GM12878 (cell line): Measurements from ENCODE around the gene PLD5. TPM values are rescaled to one million over a fixed set of nuclear protein-coding genes. Genes with fewer than 3 reads are reported as not detected.
"Not testable (repeated sequence)": the region's sequence is repeated elsewhere in the genome, so short reads cannot be mapped to it uniquely, and the experiment has no call there.

Experiments
- ATAC-seq: fragments of 200-7000 bp; cut with Tn5 transposase; 3 replicates; pipeline ENCODE4 v1.9.1; 2020; ENCODE audit warnings: mild to moderate bottlenecking, moderate library complexity
- BruUV-seq: library from RNA; stranded (reverse); fragments of 400-500 nt; replicated peaks from 2 replicates; lab custom pipeline; 2021; lab: Mats Ljungman, UMichigan
- CTCF ChIA-PET: fragments of 300-600 bp; sonication (Branson Sonifier 250); formaldehyde crosslinking; extraction: SDS; loops from one replicate; lab custom pipeline; 2021; ENCODE audit warnings: inconsistent platforms; lab: Yijun Ruan, JAX
- POLR2A ChIA-PET: fragments of 350-600 bp; formaldehyde crosslinking; extraction: SDS; loops from one replicate; lab custom pipeline; 2021; ENCODE audit warnings: inconsistent platforms; lab: Charles Lee
- RAD21 ChIA-PET: fragments of 300-600 bp; sonication (Branson Sonifier 250); formaldehyde crosslinking; loops from one replicate; lab custom pipeline; 2023; ENCODE audit warnings: antibody characterized with exemption; ENCODE audit not compliant: unreplicated experiment; lab: Charles Lee
- SMC1A ChIA-PET: fragments of 300-600 bp; sonication (Branson Sonifier 250); formaldehyde crosslinking; loops from one replicate; lab custom pipeline; 2023; ENCODE audit not compliant: unreplicated experiment, uncharacterized antibody; lab: Charles Lee
- DNase-seq: peaks from one replicate; pipeline ENCODE4 v3.0.0-alpha.2; 2011; ENCODE audit warnings: low read depth, low spot score
- FAIRE-seq: peaks from 3 replicates; lab custom pipeline; 2011; peaks lifted over from hg19 to GRCh38; lab: Jason Lieb, UNC
- H2AFZ ChIP-seq: 2 replicates; pipeline ENCODE4 v1.6.0; 2011; ENCODE audit warnings: low read depth, low read length, control low read depth; ENCODE audit not compliant: control insufficient read depth
- H3K27ac ChIP-seq: 2 replicates; pipeline ENCODE4 v1.5.1; 2011; ENCODE audit warnings: control low read depth; ENCODE audit not compliant: control insufficient read depth, insufficient read depth
- H3K27me3 ChIP-seq, 2 experiments: replicated peaks in 1 of 2; 2 replicates each; pipeline versions ENCODE4 v1.6.0 to v1.6.1; 2011; ENCODE audit warnings: low read length in 1 of 2; ENCODE audit not compliant: control insufficient read depth in 2 of 2, insufficient read depth in 2 of 2
- H3K36me3 ChIP-seq, 2 experiments: 2 replicates each; pipeline ENCODE4 v1.5.1; 2011; ENCODE audit warnings: low read length in 1 of 2; ENCODE audit not compliant: control insufficient read depth in 2 of 2, insufficient read depth in 2 of 2
- H3K4me1 ChIP-seq: 2 replicates; pipeline ENCODE4 v1.6.1; 2011; ENCODE audit warnings: mild to moderate bottlenecking, low read length, moderate library complexity, mixed read lengths; ENCODE audit not compliant: control insufficient read depth, insufficient read depth
- H3K4me2 ChIP-seq: 2 replicates; pipeline ENCODE4 v1.6.0; 2011; ENCODE audit warnings: control low read depth; ENCODE audit not compliant: control insufficient read depth, insufficient read depth
- H3K4me3 ChIP-seq: fragments of 200-600 bp; sonication (generic); 2 replicates; pipeline ENCODE4 v1.5.1; 2016
- H3K79me2 ChIP-seq: 2 replicates; pipeline ENCODE4 v1.6.0; 2011; ENCODE audit warnings: low read length; ENCODE audit not compliant: control insufficient read depth, insufficient read depth
- H3K9ac ChIP-seq: 2 replicates; pipeline ENCODE4 v1.8.0; 2011; ENCODE audit warnings: low read length, control low read depth, mixed read lengths; ENCODE audit not compliant: control insufficient read depth, insufficient read depth
- H3K9me3 ChIP-seq: replicated peaks from 3 replicates; pipeline ENCODE4 v1.5.1; 2011; ENCODE audit warnings: mild to moderate bottlenecking, low read length; ENCODE audit not compliant: control insufficient read depth, insufficient read depth
- H4K20me1 ChIP-seq: 2 replicates; pipeline ENCODE4 v1.6.0; 2011; ENCODE audit not compliant: control insufficient read depth, insufficient read depth
- BMI1 ChIP-seq: fragments of 450-650 bp; IDR thresholded peaks from 2 replicates; pipeline ENCODE4 v1.6.1; 2016; ENCODE audit warnings: mild to moderate bottlenecking, moderate library complexity, borderline replicate concordance
- CBFB ChIP-seq: IDR thresholded peaks from 2 replicates; pipeline ENCODE4 v1.6.1; 2016; ENCODE audit warnings: antibody characterized with exemption, low read depth
- CHD1 ChIP-seq: IDR thresholded peaks from 2 replicates; pipeline ENCODE4 v1.6.1; 2012; ENCODE audit warnings: low read depth, low read length, improper control_type of control experiment
- CTCF ChIP-seq, 3 experiments: IDR thresholded peaks in 2 of 3; conservative IDR thresholded peaks in 1 of 3; 2 replicates each; pipeline ENCODE4 v1.5.1; 2011; ENCODE audit warnings: low read depth in 3 of 3, low read length in 3 of 3, mild to moderate bottlenecking in 3 of 3, control low read depth in 2 of 3, moderate library complexity in 2 of 3, inconsistent platforms in 1 of 3, mixed read lengths in 1 of 3; ENCODE audit not compliant: control insufficient read depth in 2 of 3, insufficient read depth in 1 of 3; ENCODE audit errors: extremely low read depth in 1 of 3
- ETV6 ChIP-seq, 2 experiments: fragments of 450-650 bp in 1 of 2; IDR thresholded peaks in 1 of 2; conservative IDR thresholded peaks in 1 of 2; 2 replicates each; pipeline ENCODE4 v1.6.1; 2014; ENCODE audit warnings: antibody characterized with exemption in 1 of 2, borderline replicate concordance in 1 of 2, low read depth in 1 of 2, mild to moderate bottlenecking in 1 of 2, moderate library complexity in 1 of 2
- JUND ChIP-seq: IDR thresholded peaks from 2 replicates; pipeline ENCODE4 v1.6.1; 2012; ENCODE audit warnings: low read depth, mild to moderate bottlenecking, low read length, improper control_type of control experiment, moderate library complexity
- POLR2AphosphoS2 ChIP-seq: IDR thresholded peaks from 2 replicates; pipeline ENCODE4 v1.6.1; 2011; ENCODE audit warnings: low read depth, mild to moderate bottlenecking, low read length, improper control_type of control experiment, moderate library complexity
- RAD21 ChIP-seq: IDR thresholded peaks from 2 replicates; pipeline ENCODE4 v1.6.1; 2011; ENCODE audit warnings: mild to moderate bottlenecking, low read depth, low read length, moderate library complexity; ENCODE audit not compliant: insufficient read depth
- RAD51 ChIP-seq: fragments of 450-650 bp; IDR thresholded peaks from 2 replicates; pipeline ENCODE4 v1.6.1; 2016; ENCODE audit warnings: moderate library complexity, mild to moderate bottlenecking, inconsistent platforms
- TBL1XR1 ChIP-seq: IDR thresholded peaks from 2 replicates; pipeline ENCODE4 v1.6.1; 2012; ENCODE audit warnings: low read depth, low read length, improper control_type of control experiment
- TCF3 ChIP-seq: IDR thresholded peaks from 2 replicates; pipeline ENCODE4 v1.6.1; 2012; ENCODE audit warnings: low read depth, mild to moderate bottlenecking, low read length, borderline replicate concordance; ENCODE audit not compliant: insufficient read depth
- YY1 ChIP-seq: IDR thresholded peaks from 2 replicates; pipeline ENCODE4 v1.6.1; 2011; ENCODE audit warnings: low read depth, mild to moderate bottlenecking, low read length
- ZNF622 ChIP-seq: fragments of 450-650 bp; IDR thresholded peaks from 2 replicates; pipeline ENCODE4 v1.6.1; 2017; ENCODE audit warnings: mild to moderate bottlenecking, inconsistent platforms
- WGBS: methylation state at CpG from one replicate; pipeline ENCODE4 v1.1.6; 2016; ENCODE audit warnings: low lambda C conversion rate; ENCODE audit not compliant: insufficient replicate concordance, insufficient coverage; ENCODE audit errors: missing lambda C conversion rate; 5-methylcytosine and 5-hydroxymethylcytosine counted together
- in situ Hi-C: fragments of 300-500 bp; cut with MboI; formaldehyde crosslinking; loops from 9 replicates; pipeline ENCODE4 v1.14.3; 2018; ENCODE audit warnings: mixed read lengths
- intact Hi-C: fragments of 100-400 bp; cut with micrococcal nuclease; formaldehyde crosslinking; loops from one replicate; pipeline ENCODE4 v1.14.2; 2022; ENCODE audit not compliant: unreplicated experiment
- polyA plus RNA-seq, 11 experiments: library from polyadenylated mRNA; depleted of rRNA in 4 of 11; unstranded in 6 of 11; stranded (reverse) in 5 of 11; fragments of >200 nt; fragmentation: Nextera tagmentation in 4 of 11; fragmentation: Illumina TruSeq in 1 of 11; extraction: Ambion mirVana in 4 of 11; extraction: Trizol in 1 of 11; gene quantifications; 1 replicate in 1 of 11; 2 replicates in 10 of 11; pipeline versions ENCODE4 v1.2.1 to v1.2.3, GENCODE V29; 2011 to 2016; ENCODE audit warnings: inconsistent platforms in 2 of 11, missing spikeins in 2 of 11, low read depth in 1 of 11
- total RNA-seq, 4 experiments: library from RNA; depleted of rRNA in 3 of 4; stranded (reverse); fragments of >200 nt in 3 of 4; fragmentation: Illumina TruSeq in 1 of 4; extraction: Trizol in 1 of 4; gene quantifications; 2 replicates each; pipeline versions ENCODE4 v1.2.1 to v1.2.3, GENCODE V29; 2013 to 2021

PLD5 gene
- total and polyA plus RNA-seq, 10 of the 15 experiments (the other 5 are each of a cell fraction or from before 2014, with no cell fraction given), result not detected

DNA sequence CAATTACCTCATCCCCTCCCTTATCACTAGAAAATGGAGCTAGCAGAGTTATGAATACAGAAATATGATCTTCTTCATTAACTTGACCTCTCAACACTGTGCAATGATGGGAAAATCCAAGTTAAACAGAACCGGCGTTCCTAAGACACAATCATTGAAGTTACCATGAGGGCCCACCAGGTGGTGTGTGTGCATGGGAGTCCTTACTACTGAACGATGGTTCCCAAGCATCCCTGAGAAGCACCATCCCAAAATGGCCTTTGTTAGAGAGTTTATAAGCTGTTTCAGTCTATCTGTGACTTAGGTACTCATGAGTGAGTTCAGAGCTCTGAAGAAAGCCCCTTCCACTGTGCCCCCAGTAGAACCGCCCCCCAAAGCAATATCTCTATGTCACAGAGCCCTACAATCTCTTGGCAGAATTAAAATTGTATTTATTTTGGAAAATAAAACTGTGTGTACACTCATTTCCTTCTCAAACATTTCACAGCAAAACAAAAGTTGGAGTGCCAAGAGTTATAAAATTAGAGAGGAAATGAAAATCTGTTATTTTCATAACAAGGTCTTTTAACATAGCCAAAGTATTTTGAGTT, 56.8 kb downstream of the PLD5 start (continued):
- TF ChIP-seq CBFB (no peak), ZNF622 (no peak), TCF3 (no peak), CTCF (IDR thresholded peaks at IDR 0.05 in 2 of 3, conservative IDR thresholded peaks at IDR 0.05 in 1 of 3; ENCODE audit: control insufficient read depth in 2 of 3, extremely low read depth in 1 of 3, insufficient read depth in 1 of 3, low read depth in 3 of 3, low read length in 3 of 3) (peak; percentile 56 to 66 (median 58); a peak in 5 of 6 replicates)
- TF ChIP-seq, all 136 proteins: peak for 3

- no peak for FAIRE-seq
- ChIA-PET RAD21 (no interaction called here), POLR2A (no interaction called here), SMC1A (no interaction called here), CTCF (no interaction called here)
- no peak for DNase-seq
- H3K4me1 ChIP-seq, result no peaks in the 10 kb centered on the region
- H2AFZ ChIP-seq, result no peak overlapping the region
- H3K9ac ChIP-seq, result no peak overlapping the region
- no peak for ATAC-seq
- no peaks in the 10 kb centered on the region for H4K20me1 ChIP-seq
- TF ChIP-seq YY1 (no peak), JUND (no peak), BMI1 (no peak), RAD51 (no peak), CHD1 (no peak), RAD21 (no peak), TBL1XR1 (no peak), POLR2AphosphoS2 (no peak), ETV6 (conservative IDR thresholded peaks at IDR 0.05 in 1 of 2, IDR thresholded peaks at IDR 0.05 in 1 of 2; ENCODE audit: borderline replicate concordance in 1 of 2, low read depth in 1 of 2) (no peak)
- no peak overlapping the region for H3K4me2 ChIP-seq
- H3K79me2 ChIP-seq, result no peaks in the 10 kb centered on the region
- WGBS, result 44% methylated on average over 7 of the region's 7 CpGs
- H3K9me3 ChIP-seq, result no peaks in the 10 kb centered on the region
- no peak overlapping the region for H3K4me3 ChIP-seq
- no peak overlapping the region for H3K27ac ChIP-seq
- no peaks in the 10 kb centered on the region for H3K36me3 ChIP-seq
- intact Hi-C loops, result loop anchor here (10.0 kb wide), 1 partner anchor 552 kb away; no protein-coding TSS in a partner anchor
- no TSS peak for BruUV-seq
- in situ Hi-C loops, result loop anchor here (10.0 kb wide), 1 partner anchor 862 kb away; no protein-coding TSS in a partner anchor
- no peaks in the 10 kb centered on the region for H3K27me3 ChIP-seq
Measured at GRCh38 chr1:242462867-242463266, 61.6 kb downstream of the PLD5 start.

DNA sequence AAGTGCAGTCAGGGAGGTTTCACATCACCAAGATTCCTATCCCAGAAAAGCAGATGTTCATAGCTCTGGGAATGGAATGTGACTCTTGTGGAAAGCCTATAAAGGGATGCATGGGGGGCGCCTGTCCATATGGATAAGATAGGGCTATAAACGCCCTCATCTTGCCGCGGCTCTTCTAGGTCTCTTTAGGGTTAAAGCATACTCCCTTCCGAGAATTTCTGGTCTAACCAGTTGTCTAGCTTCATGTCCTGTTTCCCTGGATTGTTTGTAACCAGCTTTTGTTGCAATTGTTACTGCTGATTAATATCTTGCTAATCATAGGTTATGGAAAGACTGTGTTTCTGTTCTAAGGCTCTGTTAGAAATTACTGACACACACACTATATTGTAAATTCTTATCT, 64.8 kb downstream of the PLD5 start:
- H3K36me3 ChIP-seq, FAIRE-seq, POLR2A ChIA-PET, H3K4me3 ChIP-seq, H3K27me3 ChIP-seq, H3K9me3 ChIP-seq, H3K9ac ChIP-seq, RAD21 ChIA-PET, H2AFZ ChIP-seq, H3K27ac ChIP-seq, DNase-seq, H3K4me1 ChIP-seq, SMC1A ChIA-PET, BruUV-seq, H3K79me2 ChIP-seq, H4K20me1 ChIP-seq, ATAC-seq, H3K4me2 ChIP-seq: not testable (repeated sequence)
- intact Hi-C loops (loop anchor here (10.0 kb wide), 2 partner anchors 445 to 555 kb away; no protein-coding TSS in a partner anchor), in situ Hi-C loops (loop anchor here (10.0 kb wide), 1 partner anchor 865 kb away; no protein-coding TSS in a partner anchor)
- WGBS, result 74% methylated on average over 5 of the region's 5 CpGs
- CTCF ChIA-PET, result interaction anchor here (1.4 kb wide), 1 partner anchor 9 kb away, joined by 3 read pairs; no protein-coding TSS in a partner anchor
